GM19397 (cell line): Measurements from ENCODE around the gene TMEM79.

Experiments
- ATAC-seq: cut with Tn5 transposase; IDR thresholded peaks from one replicate; pipeline ENCODE4 v1.9.1; 2021; ENCODE audit warnings: mild to moderate bottlenecking, moderate library complexity; ENCODE audit not compliant: unreplicated experiment

TMEM79 gene

DNA sequence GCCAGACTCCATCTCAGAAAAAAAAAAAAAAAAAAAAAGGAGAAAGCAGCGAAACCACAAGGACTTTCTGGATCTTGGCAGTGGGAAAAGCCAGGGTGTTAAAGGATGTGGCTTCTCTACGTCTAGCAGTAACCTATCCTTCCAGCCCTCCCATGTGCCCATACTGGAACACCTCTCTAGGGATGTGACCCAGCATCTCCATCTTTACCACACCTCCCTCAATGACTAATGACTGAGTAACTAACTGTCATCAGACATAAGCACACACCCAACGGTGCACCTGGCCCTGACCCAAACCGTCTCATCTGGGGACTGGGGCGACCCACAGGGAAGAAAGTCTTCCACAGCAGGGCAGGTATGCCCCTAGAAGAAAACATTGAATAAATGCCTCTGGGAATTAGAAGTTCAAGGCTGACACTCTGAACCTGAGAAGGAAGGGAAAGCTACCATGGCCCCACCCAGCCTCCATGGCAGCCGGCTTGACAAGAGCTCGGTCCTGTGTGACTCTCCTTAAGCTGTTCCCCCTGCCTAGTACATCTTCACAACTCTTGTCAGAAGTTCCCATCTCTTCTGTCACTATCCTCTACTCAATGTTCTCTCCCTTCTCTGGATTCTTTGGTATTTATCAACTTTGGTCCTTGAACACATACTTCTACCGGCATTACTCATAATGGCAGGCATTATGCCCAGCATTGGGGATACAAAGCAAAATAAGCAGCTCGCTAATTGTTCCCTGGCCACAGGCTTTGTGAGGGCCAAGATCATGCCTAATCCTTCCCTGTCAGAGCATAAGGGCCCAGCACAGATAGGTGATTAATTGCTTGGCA is 21.5 kb upstream of the TMEM79 start:
- no peak for ATAC-seq

DNA sequence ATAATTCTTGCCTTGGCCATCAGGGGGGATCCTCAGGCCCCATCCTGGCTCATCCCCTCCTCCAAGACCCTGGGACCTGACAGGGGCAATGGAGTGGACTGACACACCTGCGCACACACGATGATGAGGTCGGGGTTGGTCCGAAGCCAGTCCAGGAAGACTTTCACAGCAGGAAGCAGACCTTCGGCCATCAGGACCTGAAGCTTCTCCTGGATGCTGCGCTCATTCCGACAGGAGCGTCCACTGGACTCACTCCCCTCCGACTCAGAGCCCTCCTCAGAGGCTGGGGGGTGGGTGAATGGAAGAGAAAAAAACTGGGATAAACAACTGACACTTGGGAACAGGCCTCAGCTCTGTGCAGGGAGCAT is 20.9 kb upstream of the TMEM79 start:
- ATAC-seq, result no peak

DNA sequence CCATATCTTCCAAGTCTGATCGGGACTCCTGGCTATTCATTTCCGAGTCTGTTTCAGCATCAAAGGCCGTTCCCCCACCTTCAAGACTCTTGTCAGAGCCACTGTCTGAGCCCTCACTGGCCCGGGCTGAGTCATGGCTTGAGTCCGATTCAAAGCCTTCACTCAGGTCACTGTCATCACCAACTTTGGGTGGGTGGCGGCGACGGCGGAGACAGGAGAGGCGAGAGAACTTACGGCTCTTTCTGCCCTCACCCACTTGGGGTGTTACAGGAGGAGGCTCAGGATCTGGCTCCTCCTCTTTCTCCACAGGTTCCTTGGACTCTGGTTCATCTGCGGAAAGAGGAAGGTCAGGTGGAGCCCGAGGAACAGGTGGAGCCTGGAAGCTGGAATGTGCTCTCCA is 18.1 kb upstream of the TMEM79 start:
- no peak for ATAC-seq

DNA sequence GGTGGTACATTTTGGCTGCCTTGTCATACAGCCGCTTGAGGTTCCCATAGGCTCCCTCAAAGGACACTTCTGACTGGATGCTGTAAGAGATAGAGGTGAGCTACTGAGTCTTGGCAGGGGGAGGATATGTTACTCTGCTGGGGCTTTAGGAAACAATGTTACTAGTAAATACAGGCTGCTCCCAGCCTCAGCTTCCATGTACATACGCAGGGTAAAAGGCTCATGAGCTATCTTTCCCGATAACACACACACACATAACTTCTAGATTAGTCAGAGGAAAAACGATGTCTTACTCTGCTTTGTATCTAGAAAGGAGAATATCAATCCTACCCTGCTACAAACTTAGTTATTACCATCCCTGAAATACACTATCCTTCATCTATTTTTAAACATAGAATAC is 15.8 kb upstream of the TMEM79 start:
- no peak for ATAC-seq

DNA sequence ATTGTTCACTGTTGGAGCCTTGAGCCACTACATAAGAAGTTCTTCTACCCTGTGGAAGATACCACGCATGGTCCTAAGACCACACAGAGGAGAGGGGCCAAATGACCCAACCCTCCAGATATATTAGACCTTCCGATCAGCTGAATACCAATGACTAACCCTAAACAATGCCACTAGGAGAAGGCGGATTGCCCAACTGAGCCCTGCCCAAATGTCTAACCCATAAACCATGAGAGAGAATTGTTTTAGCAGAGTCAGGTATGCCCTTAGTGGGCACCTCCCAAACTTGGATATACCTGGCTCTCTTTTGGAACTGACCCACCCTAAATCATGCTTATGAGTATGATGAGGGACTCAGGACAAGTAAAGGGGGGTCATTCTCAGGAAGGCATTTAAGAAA is 13.8 kb upstream of the TMEM79 start:
- ATAC-seq, result no peak

DNA sequence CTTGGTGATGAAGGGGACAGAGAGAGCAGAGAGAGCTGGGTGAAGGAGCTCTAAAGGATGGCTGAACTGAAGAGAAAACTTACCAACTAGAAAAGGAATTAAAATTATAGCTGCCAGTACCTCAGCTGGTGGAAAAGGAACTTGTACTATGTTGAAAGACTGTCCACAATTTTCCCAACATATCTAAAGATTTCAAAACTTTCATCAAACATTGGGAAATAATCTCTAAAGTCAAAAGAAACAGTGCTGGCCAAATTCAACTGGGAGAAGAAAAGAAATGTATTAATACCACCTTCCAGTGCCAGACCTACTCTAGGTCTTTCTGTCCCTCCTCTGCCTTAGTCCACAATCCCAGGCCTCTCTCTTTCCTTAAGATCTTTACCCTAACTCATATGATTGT is 7.6 kb upstream of the TMEM79 start:
- ATAC-seq, result no peak

DNA sequence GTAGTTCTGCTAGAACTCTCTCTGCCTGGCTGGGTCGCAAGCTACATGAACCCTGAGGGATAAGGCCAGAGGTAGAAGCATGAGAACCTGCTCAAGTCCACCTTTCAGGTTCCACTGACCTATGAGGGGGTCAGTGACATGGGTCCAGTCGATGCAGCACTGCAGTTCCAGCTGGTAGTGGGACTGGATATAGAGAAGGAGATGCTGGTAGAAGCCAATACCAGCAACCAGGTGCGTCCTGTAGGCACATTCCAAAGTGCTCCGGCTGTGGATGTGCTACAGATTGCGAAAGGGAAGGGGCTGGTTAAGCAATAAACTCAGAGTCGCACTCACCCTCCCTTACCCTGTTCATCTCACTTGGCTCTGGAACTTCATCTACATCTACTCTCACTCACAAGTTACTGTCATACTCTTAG is 7.2 kb upstream of the TMEM79 start:
- ATAC-seq, result no peak

DNA sequence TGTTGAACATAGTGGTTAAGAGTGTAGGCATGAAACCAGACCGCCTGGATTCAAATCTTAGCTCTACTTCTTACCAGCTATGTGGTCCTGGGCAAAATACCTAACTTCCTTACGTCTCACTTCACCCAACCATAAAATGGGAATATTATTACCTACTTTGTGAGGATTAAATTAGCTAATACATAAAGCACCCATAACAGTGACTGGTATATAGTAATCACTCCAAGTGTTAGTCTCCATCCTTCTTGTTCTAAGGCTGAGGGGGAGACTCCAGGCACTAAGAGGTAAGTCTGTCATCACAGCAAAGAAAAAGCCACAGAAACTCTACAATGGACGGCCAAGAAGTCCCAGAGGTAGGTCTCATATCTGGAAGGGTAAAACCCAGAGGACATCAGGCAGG is 4.3 kb upstream of the TMEM79 start:
- no peak for ATAC-seq

DNA sequence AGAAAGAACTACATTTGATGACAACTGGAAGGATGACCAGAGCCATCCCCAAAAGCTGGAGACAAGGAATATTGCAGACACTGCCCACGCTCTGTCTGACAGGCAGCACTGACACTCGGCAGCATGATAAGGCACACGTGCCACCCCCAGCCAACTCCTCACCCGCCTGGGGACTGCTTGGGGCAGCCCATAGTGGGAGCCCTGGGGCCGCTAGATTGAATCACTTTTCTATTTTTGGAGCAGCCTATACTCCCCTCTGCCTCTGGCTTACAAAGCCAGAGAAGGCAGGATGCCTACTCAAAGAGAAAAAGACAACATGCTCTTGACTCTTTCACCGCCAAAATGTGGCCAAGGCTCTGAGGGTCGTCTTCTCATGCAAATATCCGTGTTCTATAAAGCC is 2.8 kb upstream of the TMEM79 start:
- no peak for ATAC-seq

DNA sequence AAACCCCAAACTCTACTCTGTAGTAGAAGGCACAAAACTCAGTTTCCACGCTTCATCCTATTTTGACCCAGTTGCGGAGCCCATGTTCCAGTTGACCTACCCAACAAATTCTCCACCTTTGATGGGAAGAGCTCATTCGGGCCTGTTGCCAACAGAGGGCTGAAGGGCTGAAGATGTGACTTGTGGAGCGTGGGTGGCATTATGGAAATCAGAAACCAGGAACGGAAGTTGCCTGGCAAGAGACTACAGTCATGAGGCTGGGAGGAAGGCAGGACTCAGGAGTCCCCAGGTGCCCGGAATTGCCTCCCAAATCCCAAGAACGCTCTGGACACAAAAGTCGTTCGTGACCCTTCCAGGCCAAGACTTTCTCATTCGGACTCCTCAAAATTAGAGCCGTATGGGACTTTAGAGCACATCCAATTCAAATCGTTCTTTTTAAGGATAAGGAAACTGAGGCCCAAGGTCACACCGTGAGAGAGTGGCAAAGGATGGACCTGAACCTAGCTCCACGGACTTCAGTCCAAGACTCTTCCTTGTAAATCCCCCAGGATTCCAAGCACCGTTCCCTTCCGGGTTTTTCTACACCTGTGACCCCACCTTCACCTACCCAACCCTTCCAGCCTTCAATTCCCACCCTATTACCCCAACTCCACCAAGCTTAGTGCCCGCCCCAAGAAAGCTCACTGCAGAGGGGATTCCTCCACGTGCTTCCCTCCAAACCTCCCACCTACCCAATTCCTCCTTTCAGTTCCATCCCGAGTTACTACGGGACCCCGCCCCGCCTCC is 2.2 kb upstream of the TMEM79 start:
- ATAC-seq, result peak; percentile 7

DNA sequence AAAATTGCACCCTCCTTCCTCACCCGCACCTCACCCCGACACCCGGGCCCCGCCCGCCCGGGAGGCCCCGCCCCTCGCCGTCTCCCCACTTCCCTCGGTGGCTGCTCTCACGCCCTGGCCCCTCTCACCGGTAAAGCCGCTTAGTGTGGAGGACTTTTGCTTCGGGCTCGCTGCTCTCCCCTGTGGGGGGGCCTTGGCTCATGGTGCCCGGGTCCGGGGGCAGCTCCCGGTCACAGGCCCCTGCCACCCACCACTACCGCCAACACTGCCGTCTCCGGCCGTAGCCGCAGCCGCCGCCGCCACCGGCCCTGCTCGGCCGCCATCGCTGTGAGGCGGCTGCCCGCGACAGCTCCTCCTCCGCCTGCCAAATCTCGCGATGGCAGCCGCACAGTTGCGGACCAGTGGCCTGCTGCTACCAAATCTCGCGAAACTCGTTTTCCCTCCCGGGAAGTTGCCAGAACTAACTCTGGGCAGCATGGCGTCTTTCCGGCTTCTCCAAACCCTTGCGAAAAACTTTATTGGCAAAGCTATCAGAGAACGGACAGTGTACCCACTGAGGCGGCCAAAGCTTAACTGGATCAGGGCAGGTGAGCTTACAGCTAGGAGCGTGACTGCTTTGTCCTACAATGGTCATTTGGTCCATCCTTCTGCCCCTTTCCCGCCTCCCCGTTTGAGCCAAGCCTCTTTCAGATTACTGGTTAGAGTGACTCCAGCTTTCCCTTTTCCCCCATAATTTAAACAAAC is 1.5 kb upstream of the TMEM79 start, which contains the start of gene SMG5:
SMG5 (minus strand) TSS at position 347 of the 744 bp plus-strand sequence; CDS start at position 202, 145 bp downstream.
- ATAC-seq, result peak; percentile 90

DNA sequence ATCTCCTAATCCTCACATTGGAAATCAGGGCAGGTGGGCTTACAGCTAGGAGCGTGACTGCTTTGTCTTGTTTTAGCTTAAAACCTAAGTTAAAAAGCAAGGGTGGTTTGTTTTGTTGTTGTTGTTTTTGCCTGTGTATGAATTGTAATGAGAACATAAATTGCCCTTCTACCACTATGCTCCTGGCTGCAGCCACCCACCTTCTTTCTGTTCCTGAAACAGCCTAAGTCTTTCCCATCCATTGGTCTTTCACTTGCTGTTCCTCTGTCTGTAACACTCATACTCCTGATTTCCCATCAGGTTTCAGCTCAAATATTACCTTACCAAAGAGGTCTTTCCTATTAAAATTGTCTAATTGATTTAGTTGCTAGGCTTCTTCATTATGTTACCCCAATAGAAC is 604 bp upstream of the TMEM79 start:
- ATAC-seq, result no peak

DNA sequence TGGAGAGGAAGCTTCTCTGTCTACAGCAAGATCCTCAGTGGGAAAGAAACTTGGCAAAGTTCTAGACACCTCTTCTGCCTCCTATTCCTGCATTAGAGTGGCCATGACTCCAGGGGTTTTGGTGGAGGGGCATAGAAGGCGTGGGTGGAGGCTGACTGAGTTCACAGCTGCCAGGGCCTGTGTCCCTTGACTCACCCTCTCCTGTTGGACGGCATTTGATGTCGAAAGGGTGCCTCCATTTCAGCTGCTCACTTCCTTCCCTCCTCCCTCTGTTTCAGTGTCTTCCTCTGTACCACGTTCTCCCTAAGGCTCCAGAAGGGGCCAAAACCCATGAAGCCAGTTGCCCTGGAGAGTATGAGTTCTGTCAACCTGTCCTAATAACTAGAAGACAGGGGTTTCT is 632 bp downstream of the TMEM79 start:
- ATAC-seq, result no peak

DNA sequence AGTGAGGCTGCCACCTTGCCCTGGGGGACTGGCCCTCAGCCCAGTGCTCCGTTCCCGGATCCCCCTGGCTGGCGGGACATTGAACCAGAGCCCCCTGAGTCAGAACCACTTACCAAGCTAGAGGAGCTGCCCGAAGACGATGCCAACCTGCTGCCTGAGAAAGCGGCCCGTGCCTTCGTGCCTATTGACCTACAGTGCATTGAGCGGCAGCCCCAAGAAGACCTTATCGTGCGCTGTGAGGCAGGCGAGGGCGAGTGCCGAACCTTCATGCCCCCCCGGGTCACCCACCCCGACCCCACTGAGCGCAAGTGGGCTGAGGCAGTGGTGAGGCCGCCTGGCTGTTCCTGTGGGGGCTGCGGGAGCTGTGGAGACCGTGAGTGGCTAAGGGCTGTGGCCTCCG is 1.3 kb downstream of the TMEM79 start:
- ATAC-seq, result no peak

DNA sequence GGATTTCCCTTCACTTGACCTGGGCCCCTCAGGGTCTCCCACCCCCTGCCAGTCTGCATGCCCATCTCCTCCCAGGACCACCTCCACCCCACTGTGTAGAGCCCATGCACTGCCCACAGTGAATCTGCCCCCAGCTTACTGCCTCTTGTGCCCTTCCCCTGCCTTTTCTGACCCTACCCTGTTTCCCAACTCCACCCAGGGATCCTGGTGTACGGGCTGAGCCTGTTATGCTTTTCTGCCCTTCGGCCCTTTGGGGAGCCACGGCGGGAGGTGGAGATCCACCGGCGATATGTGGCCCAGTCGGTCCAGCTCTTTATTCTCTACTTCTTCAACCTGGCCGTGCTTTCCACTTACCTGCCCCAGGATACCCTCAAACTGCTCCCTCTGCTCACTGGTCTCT is 1.9 kb downstream of the TMEM79 start:
- no peak for ATAC-seq

DNA sequence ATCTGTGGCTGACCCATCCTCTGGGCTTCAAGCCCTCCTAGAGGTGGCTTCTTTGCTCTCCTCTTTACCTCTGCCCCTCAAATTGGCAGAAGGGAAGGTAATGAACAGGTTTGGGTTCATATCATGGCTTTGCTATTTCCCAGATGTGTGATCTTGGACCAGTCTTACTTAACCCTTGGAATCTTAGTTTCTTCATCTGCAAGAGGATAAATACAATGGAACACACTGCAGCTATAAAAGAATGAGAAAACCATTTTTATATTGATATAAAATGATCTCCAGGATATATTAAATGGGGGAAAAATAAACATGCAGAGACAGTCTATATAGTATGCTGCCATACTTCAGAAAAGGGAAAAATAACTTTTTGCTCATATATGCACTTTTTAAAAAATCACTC is 5.7 kb downstream of the TMEM79 start:
- ATAC-seq, result no peak

DNA sequence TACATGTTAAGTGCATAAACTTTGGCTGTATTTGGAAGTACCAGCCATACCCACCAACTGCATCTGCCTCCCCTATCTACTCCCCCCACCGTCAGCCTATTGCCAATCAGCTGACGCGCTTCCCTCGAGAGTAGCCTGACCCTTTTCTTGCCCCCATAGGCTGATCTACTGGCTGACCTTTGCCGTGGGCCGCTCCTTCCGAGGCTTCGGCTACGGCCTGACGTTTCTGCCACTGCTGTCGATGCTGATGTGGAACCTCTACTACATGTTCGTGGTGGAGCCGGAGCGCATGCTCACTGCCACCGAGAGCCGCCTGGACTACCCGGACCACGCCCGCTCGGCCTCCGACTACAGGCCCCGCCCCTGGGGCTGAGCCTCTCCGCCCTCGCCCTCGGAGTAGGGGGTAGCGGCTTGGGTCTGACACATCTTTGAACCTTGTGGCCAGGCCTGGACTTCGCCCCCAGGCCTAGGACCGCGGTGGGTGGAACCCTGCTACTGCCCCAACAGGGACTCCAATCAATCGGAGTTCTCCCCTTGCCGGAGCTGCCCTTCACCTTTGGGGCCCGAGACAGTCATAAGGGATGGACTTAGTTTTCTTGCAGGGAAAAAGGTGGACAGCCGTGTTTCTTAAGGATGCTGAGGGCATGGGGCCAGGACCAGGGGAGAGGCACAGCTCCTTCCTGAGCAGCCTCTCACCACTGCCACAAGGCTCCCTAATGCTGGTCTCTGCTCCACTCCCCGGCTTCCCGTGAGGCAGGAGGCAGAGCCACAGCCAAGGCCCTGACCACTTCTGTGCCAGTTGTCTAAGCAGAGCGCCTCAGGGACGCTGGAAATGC is 7.3 kb downstream of the TMEM79 start:
- no peak for ATAC-seq

DNA sequence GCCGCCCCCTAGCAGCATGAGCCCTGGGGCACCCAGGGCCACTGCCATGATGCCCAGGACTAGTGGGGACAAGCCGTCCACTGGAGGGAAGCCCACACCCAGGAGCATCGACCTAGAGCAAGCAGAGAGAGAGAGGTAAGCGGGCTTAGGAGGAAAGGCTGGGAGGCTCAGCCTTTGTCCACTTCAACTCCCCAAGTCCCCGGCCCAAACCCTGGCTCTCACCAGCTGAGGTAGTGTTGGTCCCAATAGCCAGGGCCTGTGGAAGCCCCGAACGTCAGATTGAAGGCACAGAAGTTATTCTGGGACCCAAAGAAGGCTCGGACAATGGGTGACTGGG is 8.9 kb downstream of the TMEM79 start:
- ATAC-seq, result no peak

DNA sequence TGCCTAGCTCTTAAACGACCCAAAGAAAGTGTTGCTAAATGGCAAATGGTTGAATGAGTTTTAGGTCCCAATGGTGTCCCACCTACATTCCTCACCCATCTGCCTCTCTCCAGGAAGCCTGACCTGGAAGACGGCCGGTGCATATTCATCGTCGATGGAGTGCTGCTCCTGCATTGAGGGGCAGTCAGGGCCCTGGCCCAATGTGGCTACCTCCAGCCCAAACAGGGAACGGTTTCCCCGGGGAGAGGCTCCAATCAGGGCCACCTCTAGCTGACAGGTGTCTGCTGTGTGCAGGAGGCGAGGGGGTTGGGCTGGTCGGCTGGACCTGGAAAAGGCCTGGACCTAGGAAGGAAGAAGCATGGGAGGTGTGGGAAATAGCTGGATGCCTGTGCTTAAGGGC is 9.8 kb downstream of the TMEM79 start:
- ATAC-seq, result no peak

DNA sequence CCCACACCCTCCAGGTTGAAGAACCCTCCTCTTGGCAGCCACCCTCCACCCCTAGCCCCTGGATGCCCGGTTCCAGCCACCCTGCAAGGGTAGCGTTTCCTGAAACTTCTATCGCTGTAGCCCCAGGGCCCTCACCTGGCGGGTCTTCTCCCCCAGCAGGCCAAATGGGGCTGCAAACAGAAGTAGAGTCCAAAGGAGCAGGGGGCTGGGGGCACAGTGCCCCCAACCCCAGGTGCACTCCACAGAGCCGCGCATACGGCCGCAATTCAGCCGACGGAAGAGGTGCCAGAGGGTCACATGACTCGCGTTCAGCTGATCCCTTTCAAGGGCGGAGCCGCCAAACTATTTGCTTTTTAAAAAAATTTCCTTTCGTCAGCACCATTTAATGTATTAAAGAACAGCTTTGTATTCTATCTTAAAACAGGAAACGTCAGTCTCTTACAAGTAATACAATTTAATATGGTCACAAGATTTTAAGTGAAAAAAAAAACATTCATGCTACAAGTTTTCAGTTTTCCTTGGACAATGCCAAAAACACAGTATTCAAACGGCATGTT is 11.3 kb downstream of the TMEM79 start, which contains the start of gene GLMP:
GLMP (minus strand) TSS at position 289 of the 557 bp plus-strand sequence; CDS start at position 255, 34 bp downstream.
- peak; percentile 50 for ATAC-seq
